ENCODE results near the gene CHST10. TPM values are rescaled to one million over a fixed set of nuclear protein-coding genes. Genes with fewer than 3 reads are reported as not detected.
"Not testable (repeated sequence)": the region's sequence is repeated elsewhere in the genome, so short reads cannot be mapped to it uniquely, and the experiment has no call there.

Gene CHST10
- total RNA-seq, 1 donor from 2014 or later, result 10.1 TPM

GRCh38 chr2:100394111-100394641, 23.3 kb downstream of the CHST10 start:
- DNase-seq (ENCODE audit: low spot score), result no peak

GRCh38 chr2:100393362-100393761, 24.1 kb downstream of the CHST10 start:
- DNase-seq (ENCODE audit: low spot score), result no peak

GRCh38 chr2:100392715-100393114, 24.8 kb downstream of the CHST10 start:
- no peak for DNase-seq (ENCODE audit: low spot score)

- no peak for DNase-seq (ENCODE audit: low spot score)
These were observed 25.5 kb downstream of the CHST10 start for GRCh38 chr2:100391735-100392515.

GRCh38 chr2:100390001-100390940, 27.2 kb downstream of the CHST10 start:
- no peak for DNase-seq (ENCODE audit: low spot score)

- DNase-seq (ENCODE audit: low spot score), result no peak
These were observed 28.8 kb downstream of the CHST10 start for GRCh38 chr2:100388703-100389102.

GRCh38 chr2:100383954-100384353, 33.5 kb downstream of the CHST10 start:
- DNase-seq (ENCODE audit: low spot score), result no peak

GRCh38 chr2:100383306-100383705, 34.2 kb downstream of the CHST10 start:
- DNase-seq (ENCODE audit: low spot score), result no peak

- peak; percentile 84 for DNase-seq (ENCODE audit: low spot score)
These were observed 36.2 kb downstream of the CHST10 start for GRCh38 chr2:100381240-100381639.

GRCh38 chr2:100380681-100381080, 36.8 kb downstream of the CHST10 start:
- DNase-seq (ENCODE audit: low spot score), result no peak

GRCh38 chr2:100376836-100377235, 40.6 kb downstream of the CHST10 start:
- DNase-seq (ENCODE audit: low spot score), result no peak

- DNase-seq (ENCODE audit: low spot score), result no peak
These were observed 50.3 kb downstream of the CHST10 start for GRCh38 chr2:100367163-100367562.

- no peak for DNase-seq (ENCODE audit: low spot score)
These were observed 52.0 kb downstream of the CHST10 start for GRCh38 chr2:100365434-100365833.

GRCh38 chr2:100362269-100362668, 55.2 kb downstream of the CHST10 start:
- DNase-seq (ENCODE audit: low spot score), result not testable (repeated sequence)

- DNase-seq (ENCODE audit: low spot score), result no peak
These were observed 57.9 kb downstream of the CHST10 start for GRCh38 chr2:100359576-100359975.

- DNase-seq (ENCODE audit: low spot score), result no peak
These were observed 58.9 kb downstream of the CHST10 start for GRCh38 chr2:100358554-100358953.

GRCh38 chr2:100352521-100352920, 64.9 kb downstream of the CHST10 start:
- no peak for DNase-seq (ENCODE audit: low spot score)

- no peak for DNase-seq (ENCODE audit: low spot score)
These were observed 66.7 kb downstream of the CHST10 start for GRCh38 chr2:100350661-100351185.

- DNase-seq (ENCODE audit: low spot score), result not testable (repeated sequence)
These were observed 72.3 kb downstream of the CHST10 start for GRCh38 chr2:100345144-100345543.

GRCh38 chr2:100344433-100344832, 73.0 kb downstream of the CHST10 start:
- no peak for DNase-seq (ENCODE audit: low spot score)

GRCh38 chr2:100342466-100342865, 75.0 kb downstream of the CHST10 start:
- not testable (repeated sequence) for DNase-seq (ENCODE audit: low spot score)
